GM13976 (cell line): ENCODE data around the gene TEDC2.
"Not testable (repeated sequence)": the region's sequence is repeated elsewhere in the genome, so short reads cannot be mapped to it uniquely, and the experiment has no call there.

ENCODE experiments used
- DNase-seq: peaks from one replicate; pipeline ENCODE4 v3.0.0; 2012; ENCODE audit warnings: low spot score
- in situ Hi-C: fragments of 300-500 bp; cut with MboI; formaldehyde crosslinking; loops from one replicate; pipeline ENCODE4 v1.12.0; 2022; ENCODE audit warnings: low sequenced_read_pairs, mixed read lengths, inconsistent platforms; ENCODE audit not compliant: unreplicated experiment
- TF ChIP-seq, protein P1 (sequence below): IDR thresholded peaks from 2 replicates; pipeline ENCODE4 v1.5.1; 2012; ENCODE audit warnings: borderline replicate concordance, mild to moderate bottlenecking; ENCODE audit not compliant: insufficient read depth; ENCODE audit errors: extremely low read depth, missing control alignments, control extremely low read depth

Gene TEDC2

DNA sequence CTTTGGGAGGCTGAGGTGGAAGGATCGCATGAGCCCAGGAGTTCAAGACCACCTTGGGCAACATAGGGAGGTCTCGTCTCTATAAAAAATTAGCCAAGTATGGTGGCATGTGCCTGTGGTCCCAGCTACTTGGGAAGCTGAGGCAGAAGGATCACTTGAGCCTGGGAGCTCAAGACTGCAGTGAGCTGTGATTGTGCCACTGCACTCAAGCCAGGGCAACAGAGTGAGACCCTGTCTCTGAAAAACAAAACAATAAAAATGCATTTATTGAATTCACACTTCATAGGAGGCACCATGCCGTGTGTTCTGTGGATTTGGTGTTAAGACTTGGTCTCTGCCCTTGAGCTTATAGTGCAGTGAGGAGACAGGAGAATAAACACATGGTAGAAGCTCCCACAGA, 17.4 kb downstream of the TEDC2 start:
- in situ Hi-C loops: loop anchor here (25.0 kb wide), 1 partner anchor 465 kb away; the partner anchor contains the start of genes NPW and ZNF598
- no peak for DNase-seq
- TF ChIP-seq, protein P1, sequence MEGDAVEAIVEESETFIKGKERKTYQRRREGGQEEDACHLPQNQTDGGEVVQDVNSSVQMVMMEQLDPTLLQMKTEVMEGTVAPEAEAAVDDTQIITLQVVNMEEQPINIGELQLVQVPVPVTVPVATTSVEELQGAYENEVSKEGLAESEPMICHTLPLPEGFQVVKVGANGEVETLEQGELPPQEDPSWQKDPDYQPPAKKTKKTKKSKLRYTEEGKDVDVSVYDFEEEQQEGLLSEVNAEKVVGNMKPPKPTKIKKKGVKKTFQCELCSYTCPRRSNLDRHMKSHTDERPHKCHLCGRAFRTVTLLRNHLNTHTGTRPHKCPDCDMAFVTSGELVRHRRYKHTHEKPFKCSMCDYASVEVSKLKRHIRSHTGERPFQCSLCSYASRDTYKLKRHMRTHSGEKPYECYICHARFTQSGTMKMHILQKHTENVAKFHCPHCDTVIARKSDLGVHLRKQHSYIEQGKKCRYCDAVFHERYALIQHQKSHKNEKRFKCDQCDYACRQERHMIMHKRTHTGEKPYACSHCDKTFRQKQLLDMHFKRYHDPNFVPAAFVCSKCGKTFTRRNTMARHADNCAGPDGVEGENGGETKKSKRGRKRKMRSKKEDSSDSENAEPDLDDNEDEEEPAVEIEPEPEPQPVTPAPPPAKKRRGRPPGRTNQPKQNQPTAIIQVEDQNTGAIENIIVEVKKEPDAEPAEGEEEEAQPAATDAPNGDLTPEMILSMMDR: no peak

- DNase-seq: no peak
- TF ChIP-seq, protein P1: no peak
- in situ Hi-C loops: loop anchor here (25.0 kb wide), 1 partner anchor 466 kb away; the partner anchor contains the start of genes NPW and ZNF598
Observed at GRCh38 chr16:2478279-2478678, 18.4 kb downstream of the TEDC2 start.

DNA sequence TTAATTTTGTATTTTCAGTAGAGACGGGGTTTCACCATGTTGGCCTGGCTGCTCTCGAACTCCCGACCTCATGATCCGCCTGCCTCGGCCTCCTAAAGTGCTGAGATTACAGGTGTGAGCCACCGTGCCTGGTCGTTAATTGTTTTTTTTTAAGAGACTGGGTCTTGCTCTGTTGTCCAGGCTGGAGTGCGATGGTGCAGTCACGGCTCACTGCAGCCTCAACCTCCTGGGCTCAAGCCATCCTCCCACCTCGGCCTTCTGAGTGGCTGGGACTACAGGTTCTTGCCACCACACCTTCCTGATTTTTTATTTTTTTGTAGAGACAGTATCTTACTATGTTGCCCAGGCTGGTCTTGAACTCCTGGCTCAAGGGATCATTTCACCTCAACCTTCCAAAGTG, 20.1 kb downstream of the TEDC2 start:
- in situ Hi-C loops: loop anchor here (25.0 kb wide), 1 partner anchor 468 kb away; the partner anchor contains the start of genes NPW and ZNF598
- DNase-seq: not testable (repeated sequence)

GRCh38 chr16:2480948-2481347, 21.0 kb downstream of the TEDC2 start:
- TF ChIP-seq, protein P1: no peak
- DNase-seq: no peak
- in situ Hi-C loops: loop anchor here (25.0 kb wide), 1 partner anchor 469 kb away; the partner anchor contains the start of genes NPW and ZNF598

- TF ChIP-seq, protein P1: no peak
- in situ Hi-C loops: loop anchor here (25.0 kb wide), 1 partner anchor 469 kb away; the partner anchor contains the start of genes NPW and ZNF598
- no peak for DNase-seq
Observed at GRCh38 chr16:2481676-2482075, 21.8 kb downstream of the TEDC2 start.

- in situ Hi-C loops: loop anchor here (25.0 kb wide), 1 partner anchor 470 kb away; the partner anchor contains the start of genes NPW and ZNF598
- TF ChIP-seq, protein P1: no peak
- DNase-seq: no peak
Observed at GRCh38 chr16:2482249-2482648, 22.3 kb downstream of the TEDC2 start.

DNA sequence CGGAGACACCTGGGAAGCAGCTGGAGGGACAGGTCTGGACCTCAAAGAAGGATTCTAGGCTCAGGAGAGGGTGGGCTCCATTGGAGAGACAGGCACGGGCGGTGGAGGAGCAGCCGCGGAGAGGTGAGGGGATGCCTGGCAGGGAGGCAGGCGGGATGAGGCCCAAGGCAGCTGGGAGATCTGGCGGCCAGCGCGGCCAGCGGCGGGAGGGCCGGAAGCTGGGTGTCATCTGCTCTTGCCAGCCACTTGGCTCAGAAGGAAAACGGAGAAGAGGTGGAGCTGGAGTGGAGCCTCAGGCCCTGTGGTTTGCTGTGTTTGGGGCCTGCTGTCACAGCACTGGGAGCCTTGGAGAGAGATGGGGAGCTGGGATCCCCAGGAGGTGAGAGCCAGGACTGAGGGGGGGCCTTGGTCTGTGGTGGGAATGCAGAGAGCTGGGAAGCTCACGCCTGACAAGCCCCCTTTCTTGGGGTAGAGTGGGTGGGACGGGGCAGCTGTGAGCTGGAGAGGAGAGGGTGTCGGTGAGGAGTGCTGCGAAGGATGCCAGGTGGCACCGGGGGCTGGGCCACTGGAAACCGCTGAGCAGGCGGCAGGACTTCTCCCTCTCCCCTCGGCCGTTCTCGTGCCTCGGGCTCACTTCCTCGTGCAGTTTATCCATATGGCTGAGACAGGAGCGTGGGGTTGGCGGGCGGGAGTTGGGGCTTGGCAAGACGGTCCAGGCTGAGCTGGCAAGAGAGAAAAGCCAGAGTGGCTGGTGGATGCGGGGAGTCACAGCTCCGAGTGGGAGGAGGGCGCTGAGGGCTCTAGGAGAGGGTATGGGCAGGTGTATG, 23.0 kb downstream of the TEDC2 start:
- in situ Hi-C loops: loop anchor here (25.0 kb wide), 1 partner anchor 471 kb away; the partner anchor contains the start of genes NPW and ZNF598
- TF ChIP-seq, protein P1: no peak
- DNase-seq: no peak
